GM21529 (cell line): Measurements from ENCODE around the gene LIN7B.
A peak's percentile ranks its signal among the peaks of the same experiment; 100 is the strongest.
"Not testable (repeated sequence)": the region's sequence is repeated elsewhere in the genome, so short reads cannot be mapped to it uniquely, and the experiment has no call there.

Experiments
- ATAC-seq: cut with Tn5 transposase; IDR thresholded peaks from one replicate; pipeline ENCODE4 v1.9.1; 2021; ENCODE audit not compliant: unreplicated experiment

Gene LIN7B

GRCh38 chr19:49118565-49119410 is 4.6 kb downstream of the LIN7B start, which contains the start of gene C19orf73:
TSS of gene C19orf73 (minus strand) at chr19:49119143. CDS start at chr19:49119022, 121 bp downstream.
- peak; percentile 65 for ATAC-seq

DNA sequence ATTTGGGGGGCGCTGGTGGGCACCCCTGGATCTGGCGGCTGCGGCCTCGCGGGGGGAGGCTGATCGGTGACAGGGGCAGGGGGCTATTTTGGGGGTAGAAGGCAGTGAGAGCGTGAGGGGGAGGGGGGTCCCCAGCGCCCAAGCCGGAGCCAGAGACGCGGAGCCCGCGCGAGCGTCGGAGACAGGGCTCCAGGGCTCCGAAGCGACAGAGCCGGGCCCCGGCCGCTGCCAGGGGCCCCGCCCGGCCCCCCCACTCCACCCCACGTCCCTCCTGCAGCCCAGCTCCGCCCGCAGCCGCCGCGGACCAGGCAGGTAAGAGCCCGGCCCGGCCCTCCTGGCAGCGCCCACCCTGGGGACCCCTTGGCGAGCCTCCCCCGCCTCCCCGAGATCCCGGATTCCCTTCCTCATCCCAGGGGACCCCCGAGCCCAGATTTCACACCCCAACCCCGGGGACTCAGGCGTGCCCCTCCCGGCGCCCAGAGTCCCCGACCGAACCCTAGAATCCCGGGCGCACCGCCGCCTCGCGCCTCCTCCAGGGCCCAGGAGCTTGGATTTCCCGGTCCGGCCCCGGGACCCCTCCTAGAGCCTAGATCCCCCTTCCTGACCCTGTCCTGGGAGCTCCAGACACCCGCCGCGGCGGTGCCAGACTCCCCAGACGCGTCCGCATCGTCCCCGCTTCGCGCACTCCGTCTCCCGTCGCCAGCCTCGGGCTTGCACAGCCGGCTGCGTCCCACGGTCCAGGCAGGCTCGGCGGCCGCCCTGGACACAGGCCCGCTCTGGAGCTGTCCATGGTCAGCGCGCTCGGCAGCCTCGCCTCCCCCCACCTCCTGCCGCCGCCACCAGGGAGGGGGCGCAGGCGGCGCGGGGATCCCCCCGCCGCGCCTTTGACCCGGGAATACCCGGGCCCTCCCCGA is 5.5 kb downstream of the LIN7B start, which contains the start of gene PPFIA3:
TSS of gene PPFIA3 (plus strand) at position 134 of the 914 bp plus-strand sequence. CDS start 8,330 bp downstream, outside the sequence.
- ATAC-seq, result no peak

DNA sequence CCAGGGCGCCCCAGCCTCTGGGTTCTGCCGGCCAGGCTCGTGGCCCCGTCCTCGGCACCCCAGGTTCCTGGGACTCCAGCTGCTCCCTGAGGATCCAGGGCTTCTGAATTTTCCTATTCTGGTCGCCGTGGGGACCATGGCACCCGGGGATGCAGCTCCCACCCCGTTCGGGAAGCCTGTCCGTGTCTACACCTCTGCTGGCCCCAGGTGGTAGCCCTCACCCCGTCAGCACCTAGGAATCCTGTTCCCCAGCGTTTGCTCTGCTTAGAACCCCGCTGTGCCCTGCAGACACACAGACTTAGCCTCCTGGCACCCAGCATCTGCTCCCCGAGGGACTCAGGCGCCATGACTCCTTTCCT is 6.1 kb downstream of the LIN7B start:
- ATAC-seq, result no peak

DNA sequence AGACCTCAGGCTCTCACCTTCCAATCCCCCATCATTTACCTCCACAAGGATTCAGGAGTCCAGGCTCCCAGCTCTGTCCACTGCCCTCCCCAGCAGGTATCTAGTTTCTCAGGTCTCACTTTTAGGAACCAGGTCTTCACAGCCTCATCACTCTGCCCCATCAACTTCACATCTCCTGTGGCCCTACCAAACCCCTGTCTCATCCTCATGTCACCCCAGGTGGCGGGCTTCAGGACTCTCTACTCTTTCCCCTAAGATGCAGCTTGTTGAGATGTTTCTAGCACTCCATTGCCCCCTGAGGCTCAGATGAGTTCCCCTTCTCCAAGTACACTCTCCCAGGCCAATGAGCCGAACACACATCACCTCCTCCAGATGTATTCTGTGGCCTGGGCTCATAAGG is 6.7 kb downstream of the LIN7B start:
- no peak for ATAC-seq

DNA sequence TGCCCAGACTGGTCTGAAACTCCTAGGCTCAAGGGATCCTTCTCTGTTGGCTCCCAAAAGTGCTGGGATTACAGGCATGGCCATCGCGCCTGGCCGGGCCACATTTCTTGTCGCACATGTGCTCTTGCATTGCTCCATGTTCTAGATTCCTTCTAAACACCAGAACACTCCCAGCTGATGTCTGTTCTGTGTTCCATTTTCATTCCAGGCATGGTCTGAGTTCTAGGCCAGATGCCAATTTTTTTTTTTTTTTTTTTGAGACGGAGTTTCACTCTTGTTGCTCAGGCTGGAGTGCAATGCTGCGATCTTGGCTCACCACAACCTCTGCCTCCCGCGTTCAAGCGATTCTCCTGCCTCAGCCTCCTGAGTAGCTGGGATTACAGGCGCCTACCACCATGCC is 7.7 kb downstream of the LIN7B start:
- ATAC-seq, result not testable (repeated sequence)

DNA sequence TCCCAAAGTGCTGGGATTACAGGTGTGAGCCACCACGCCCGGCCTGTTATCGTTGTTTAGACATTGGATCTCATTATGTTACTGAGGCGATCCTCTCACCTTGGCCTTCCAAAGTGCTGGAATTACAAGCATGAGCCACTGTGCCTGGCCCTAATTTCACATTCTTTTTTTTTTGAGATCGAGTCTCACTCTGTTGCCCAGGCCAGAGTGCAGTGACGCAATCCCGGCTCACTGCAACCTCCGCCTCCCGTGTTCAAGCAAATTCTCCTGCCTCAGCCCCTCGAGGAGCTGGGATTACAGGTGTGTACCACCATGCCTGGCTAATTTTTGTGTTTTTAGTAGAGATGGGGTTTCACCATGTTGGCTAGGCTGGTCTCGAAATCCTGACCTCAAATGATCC is 9.1 kb downstream of the LIN7B start:
- not testable (repeated sequence) for ATAC-seq

DNA sequence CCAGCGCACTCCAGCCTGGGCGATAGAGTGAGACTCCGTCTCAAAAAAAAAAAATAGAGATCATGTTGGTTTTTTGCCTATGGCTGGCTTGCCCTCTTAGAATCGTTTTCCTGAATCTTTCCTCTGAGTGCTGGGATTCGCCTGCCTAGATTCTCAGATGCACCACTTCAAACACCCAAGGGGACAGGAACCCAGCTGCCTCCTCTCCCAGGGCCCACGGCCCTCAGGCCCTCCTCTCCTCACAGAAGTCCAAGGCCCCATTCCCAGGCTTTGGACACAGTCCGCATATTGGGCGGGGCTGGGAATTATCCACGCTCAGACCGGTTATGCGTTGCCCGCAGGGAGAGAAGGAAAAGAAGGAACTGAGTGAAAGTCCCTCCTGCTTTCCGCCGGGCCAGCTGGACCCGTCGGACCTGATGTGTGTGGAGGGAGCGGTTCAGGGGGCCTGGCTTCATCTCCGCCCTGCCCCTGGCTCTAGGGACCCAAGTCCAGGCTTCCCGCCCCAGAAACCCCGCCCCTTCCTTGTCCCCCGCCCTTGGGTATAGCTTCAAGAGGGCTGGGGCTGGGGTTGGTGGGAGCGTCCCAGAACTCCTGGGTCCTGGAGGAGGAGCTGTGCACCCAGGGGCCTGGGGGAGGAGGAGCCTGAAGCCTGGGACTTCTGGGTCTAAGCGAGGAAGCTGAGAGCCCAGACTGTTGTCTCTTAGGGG is 11.0 kb downstream of the LIN7B start:
- ATAC-seq, result no peak

GRCh38 chr19:49126575-49126974 is 12.4 kb downstream of the LIN7B start:
- no peak for ATAC-seq

DNA sequence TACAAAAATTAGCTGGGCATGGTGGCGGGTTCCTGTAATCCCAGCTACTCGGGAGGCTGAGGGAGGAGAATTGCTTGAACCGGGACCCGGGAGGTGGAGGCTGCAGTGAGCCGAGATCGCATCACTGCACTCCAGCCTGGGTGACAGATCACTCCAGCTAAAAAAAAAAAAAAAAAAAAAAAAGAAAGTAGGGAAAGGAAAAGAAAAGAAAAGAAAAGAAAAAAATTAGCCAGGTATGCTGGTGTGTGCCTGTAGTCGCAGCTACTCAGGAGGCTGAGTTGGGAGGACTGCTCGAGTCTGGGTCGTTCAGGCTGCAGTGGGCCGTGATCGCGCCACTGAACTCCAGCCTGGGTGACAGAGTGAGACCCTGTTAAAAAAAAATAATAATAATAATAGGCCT is 13.1 kb downstream of the LIN7B start:
- not testable (repeated sequence) for ATAC-seq

- peak; percentile 90 for ATAC-seq
These were observed 13.7 kb downstream of the LIN7B start for GRCh38 chr19:49127674-49128544.

DNA sequence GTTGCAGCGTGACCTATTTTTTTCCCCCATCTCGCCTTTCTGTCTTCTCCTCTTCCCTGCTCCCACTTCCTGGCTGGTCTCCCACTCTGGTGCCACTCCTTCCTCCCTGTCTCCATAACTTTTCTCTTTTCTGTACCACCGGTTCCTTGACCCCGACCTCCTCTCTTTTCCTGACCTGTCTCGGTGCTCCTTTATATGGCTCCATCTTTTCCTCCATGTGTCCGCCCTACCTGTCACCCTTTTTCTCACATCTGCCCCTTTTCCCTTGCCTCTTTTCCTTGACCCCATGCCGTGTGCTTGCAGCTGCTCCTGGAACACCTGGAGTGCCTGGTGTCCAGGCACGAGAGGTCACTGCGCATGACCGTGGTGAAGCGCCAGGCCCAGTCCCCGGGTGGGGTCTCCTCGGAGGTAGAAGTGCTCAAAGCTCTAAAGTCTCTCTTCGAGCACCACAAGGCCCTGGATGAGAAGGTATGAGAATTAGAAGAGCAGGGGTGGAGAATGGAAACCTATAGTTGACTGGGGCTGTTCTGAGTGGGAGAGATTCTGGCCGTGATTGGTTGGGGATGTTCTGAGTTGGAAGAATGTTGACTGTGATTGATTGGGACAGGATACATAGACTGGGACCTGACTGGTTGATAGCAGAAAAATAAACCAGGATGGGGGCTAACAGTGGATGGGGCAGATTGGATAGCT is 14.5 kb downstream of the LIN7B start:
- ATAC-seq, result no peak

DNA sequence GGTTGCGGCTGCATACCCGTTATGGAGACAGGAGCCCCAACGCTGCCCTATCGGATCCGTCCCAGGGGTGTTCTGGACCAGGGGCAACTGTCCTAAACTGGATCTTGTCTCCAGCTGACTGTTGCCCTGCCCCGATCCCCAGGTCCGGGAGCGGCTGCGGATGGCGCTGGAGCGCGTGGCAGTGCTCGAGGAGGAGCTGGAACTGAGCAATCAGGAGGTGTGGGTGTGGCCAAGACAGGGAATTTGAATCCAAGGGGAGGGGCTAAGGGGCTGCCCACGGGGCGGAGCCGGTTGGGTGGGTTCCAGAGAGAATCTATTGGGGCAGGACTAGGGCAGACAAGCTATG is 15.0 kb downstream of the LIN7B start:
- ATAC-seq, result no peak

GRCh38 chr19:49130325-49130724 is 16.2 kb downstream of the LIN7B start:
- no peak for ATAC-seq

GRCh38 chr19:49132974-49133609 is 18.9 kb downstream of the LIN7B start:
- no peak for ATAC-seq

- ATAC-seq, result no peak
These were observed 19.7 kb downstream of the LIN7B start for GRCh38 chr19:49133621-49134454.

DNA sequence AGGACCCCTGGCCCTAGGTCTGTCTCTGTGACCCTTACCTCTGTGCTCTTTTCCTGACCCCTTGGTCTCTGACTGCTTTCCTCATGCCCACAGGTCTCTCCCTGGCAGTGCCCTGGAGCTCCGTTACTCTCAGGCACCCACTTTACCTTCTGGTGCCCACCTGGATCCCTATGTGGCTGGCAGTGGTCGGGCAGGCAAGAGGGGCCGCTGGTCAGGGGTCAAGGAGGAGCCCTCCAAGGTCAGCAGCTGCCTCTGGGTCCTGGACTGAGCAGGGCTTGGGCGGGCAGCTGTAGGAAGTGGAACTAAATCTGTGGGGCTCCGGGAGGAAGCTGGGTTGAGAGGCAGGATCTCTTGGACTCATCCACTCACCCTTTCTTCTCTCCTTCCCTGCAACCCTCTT is 21.5 kb downstream of the LIN7B start:
- ATAC-seq, result no peak

GRCh38 chr19:49136771-49137171 is 22.6 kb downstream of the LIN7B start:
- no peak for ATAC-seq

GRCh38 chr19:49140951-49141350 is 26.8 kb downstream of the LIN7B start:
- ATAC-seq, result no peak
